ENCODE results near the gene RAET1G. TPM values are rescaled to one million over a fixed set of nuclear protein-coding genes. Genes with fewer than 3 reads are reported as not detected.
"Not testable (repeated sequence)": the region's sequence is repeated elsewhere in the genome, so short reads cannot be mapped to it uniquely, and the experiment has no call there.

Gene RAET1G
- polyA plus RNA-seq, 1 experiment = 3.0 TPM

GRCh38 chr6:149925253-149925973 lies 2.5 kb upstream of the RAET1G start:
- no peak for TF ChIP-seq CTCF (IDR thresholded peaks at IDR 0.05; ENCODE audit: low read depth, low read length)
- CTCF ChIA-PET = interaction anchor here (0.5 to 2.2 kb wide), 3 partner anchors 60 to 131 kb away, joined by 3 to 18 read pairs (median 6); no protein-coding TSS in a partner anchor
- DNase-seq (ENCODE audit: low read depth, low spot score) = no peak

GRCh38 chr6:149924933-149925252 lies 2.0 kb upstream of the RAET1G start:
- H3K27me3 ChIP-seq (ENCODE audit: control insufficient read depth, insufficient read depth, low read length) = peaks cover 18% of the 10 kb centered on the region
- no peak overlapping the region for H3K4me3 ChIP-seq (ENCODE audit: low read depth, low read length)
- ChIA-PET CTCF (interaction anchor here (0.5 to 2.2 kb wide), 4 partner anchors 59 to 130 kb away, joined by 3 to 18 read pairs (median 4); no protein-coding TSS in a partner anchor), POLR2A (no interaction called here)
- DNase-seq (ENCODE audit: low read depth, low spot score) = no peak
- no peaks in the 10 kb centered on the region; the same call in 1 of the 2 replicates for H3K9me3 ChIP-seq (ENCODE audit: control insufficient read depth, insufficient read depth, low read length)
- TF ChIP-seq CTCF (IDR thresholded peaks at IDR 0.05; ENCODE audit: low read depth, low read length) = no peak
- H3K27ac ChIP-seq (ENCODE audit: low read depth, low read length) = no peak overlapping the region

More at GRCh38 chr6:149925253-149925973, 2.5 kb upstream of the RAET1G start:
- H3K27ac ChIP-seq (ENCODE audit: low read depth, low read length) = no peak overlapping the region
- H3K4me3 ChIP-seq (ENCODE audit: low read depth, low read length) = peak overlapping the region; percentile 53
- H3K9me3 ChIP-seq (ENCODE audit: control insufficient read depth, insufficient read depth, low read length) = no peaks in the 10 kb centered on the region; the same call in 1 of the 2 replicates
- POLR2A ChIA-PET = no interaction called here
- peaks cover 16% of the 10 kb centered on the region for H3K27me3 ChIP-seq (ENCODE audit: control insufficient read depth, insufficient read depth, low read length)

GRCh38 chr6:149924206-149924932 lies 1.4 kb upstream of the RAET1G start:
- ChIA-PET POLR2A (no interaction called here), CTCF (interaction anchor here (0.7 to 2.2 kb wide), 4 partner anchors 59 to 201 kb away, joined by 3 to 18 read pairs (median 4); no protein-coding TSS in a partner anchor)
- H3K27ac ChIP-seq (ENCODE audit: low read depth, low read length) = no peak overlapping the region
- H3K27me3 ChIP-seq (ENCODE audit: control insufficient read depth, insufficient read depth, low read length) = peaks cover 15% of the 10 kb centered on the region
- no peak overlapping the region for H3K4me3 ChIP-seq (ENCODE audit: low read depth, low read length)
- TF ChIP-seq CTCF (IDR thresholded peaks at IDR 0.05; ENCODE audit: low read depth, low read length) = no peak
- H3K9me3 ChIP-seq (ENCODE audit: control insufficient read depth, insufficient read depth, low read length) = no peaks in the 10 kb centered on the region; the same call in 1 of the 2 replicates
- no peak for DNase-seq (ENCODE audit: low read depth, low spot score)

GRCh38 chr6:149923327-149923986 lies 536 bp upstream of the RAET1G start:
- TF ChIP-seq CTCF (IDR thresholded peaks at IDR 0.05; ENCODE audit: low read depth, low read length) = no peak
- peaks cover 9% of the 10 kb centered on the region for H3K27me3 ChIP-seq (ENCODE audit: control insufficient read depth, insufficient read depth, low read length)
- no peak overlapping the region for H3K27ac ChIP-seq (ENCODE audit: low read depth, low read length)
- CTCF ChIA-PET = interaction anchor here (2.2 kb wide), 1 partner anchor 89 kb away, joined by 18 read pairs; no protein-coding TSS in a partner anchor
- H3K9me3 ChIP-seq (ENCODE audit: control insufficient read depth, insufficient read depth, low read length) = no peaks in the 10 kb centered on the region; the same call in 1 of the 2 replicates
- no peak for DNase-seq (ENCODE audit: low read depth, low spot score)
- H3K4me3 ChIP-seq (ENCODE audit: low read depth, low read length) = peak overlapping the region; percentile 78
- POLR2A ChIA-PET = no interaction called here

- DNase-seq (ENCODE audit: low read depth, low spot score); H3K27ac ChIP-seq (ENCODE audit: low read depth, low read length); H3K27me3 ChIP-seq (ENCODE audit: control insufficient read depth, insufficient read depth, low read length); H3K9me3 ChIP-seq (ENCODE audit: control insufficient read depth, insufficient read depth, low read length): not testable (repeated sequence)
- POLR2A ChIA-PET = interaction anchor here (0.6 kb wide), 1 partner anchor 83 kb away, joined by 4 read pairs; no protein-coding TSS in a partner anchor
- peak overlapping the region; percentile 78 for H3K4me3 ChIP-seq (ENCODE audit: low read depth, low read length)
- CTCF ChIA-PET = interaction anchor here (0.9 to 1.0 kb wide), 2 partner anchors 88 to 197 kb away, joined by 3 read pairs; no protein-coding TSS in a partner anchor
Observed at GRCh38 chr6:149922091-149922490, 830 bp downstream of the RAET1G start.
